ENCODE measurements around the gene ASPN.

DNA sequence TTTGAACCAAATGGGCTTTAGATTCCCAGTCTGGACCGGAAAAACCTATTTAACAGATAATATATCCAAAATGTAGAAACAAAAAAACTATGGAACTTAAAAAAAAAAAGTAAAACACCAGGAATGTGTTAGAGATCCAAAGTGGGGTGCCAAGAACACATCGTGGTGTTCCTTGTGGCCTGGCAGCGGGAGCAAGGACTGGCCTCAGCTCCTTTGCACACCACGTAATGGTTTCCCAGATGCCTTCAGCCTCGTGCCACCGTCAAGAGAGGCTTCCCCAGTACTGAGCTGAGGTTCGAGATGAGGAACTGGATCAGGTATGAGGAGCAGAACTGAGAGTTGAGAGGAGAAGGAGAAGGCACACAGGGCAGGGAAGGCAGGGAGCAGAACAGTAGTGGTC is 3.5 kb downstream of the ASPN start:
- TF ChIP-seq, protein P1, sequence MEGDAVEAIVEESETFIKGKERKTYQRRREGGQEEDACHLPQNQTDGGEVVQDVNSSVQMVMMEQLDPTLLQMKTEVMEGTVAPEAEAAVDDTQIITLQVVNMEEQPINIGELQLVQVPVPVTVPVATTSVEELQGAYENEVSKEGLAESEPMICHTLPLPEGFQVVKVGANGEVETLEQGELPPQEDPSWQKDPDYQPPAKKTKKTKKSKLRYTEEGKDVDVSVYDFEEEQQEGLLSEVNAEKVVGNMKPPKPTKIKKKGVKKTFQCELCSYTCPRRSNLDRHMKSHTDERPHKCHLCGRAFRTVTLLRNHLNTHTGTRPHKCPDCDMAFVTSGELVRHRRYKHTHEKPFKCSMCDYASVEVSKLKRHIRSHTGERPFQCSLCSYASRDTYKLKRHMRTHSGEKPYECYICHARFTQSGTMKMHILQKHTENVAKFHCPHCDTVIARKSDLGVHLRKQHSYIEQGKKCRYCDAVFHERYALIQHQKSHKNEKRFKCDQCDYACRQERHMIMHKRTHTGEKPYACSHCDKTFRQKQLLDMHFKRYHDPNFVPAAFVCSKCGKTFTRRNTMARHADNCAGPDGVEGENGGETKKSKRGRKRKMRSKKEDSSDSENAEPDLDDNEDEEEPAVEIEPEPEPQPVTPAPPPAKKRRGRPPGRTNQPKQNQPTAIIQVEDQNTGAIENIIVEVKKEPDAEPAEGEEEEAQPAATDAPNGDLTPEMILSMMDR (IDR thresholded peaks at IDR 0.05): no peak
- TF ChIP-seq POLR2A (IDR thresholded peaks at IDR 0.05): no peak

All from uterus (tissue), 2 donors.